HCT116 (cell line): ENCODE measurements around the gene CCDC8. TPM values are rescaled to one million over a fixed set of nuclear protein-coding genes. Genes with fewer than 3 reads are reported as not detected.
"Not testable (repeated sequence)": the region's sequence is repeated elsewhere in the genome, so short reads cannot be mapped to it uniquely, and the experiment has no call there.

Experiments
- ATAC-seq: fragments of 200-7000 bp; cut with Tn5 transposase; 2 replicates; pipeline ENCODE4 v1.9.1; 2020; ENCODE audit warnings: mild to moderate bottlenecking, moderate library complexity
- BruUV-seq: library from RNA; stranded (reverse); fragments of 400-500 nt; replicated peaks from 2 replicates; lab custom pipeline; 2021; lab: Mats Ljungman, UMichigan
- CTCF ChIA-PET: fragments of 300-600 bp; sonication (Branson Sonifier 250); formaldehyde crosslinking; loops from one replicate; lab custom pipeline; 2021; ENCODE audit warnings: antibody characterized with exemption; lab: Charles Lee
- POLR2A ChIA-PET: fragments of 300-600, 350-600 bp; sonication (Branson Sonifier 250); formaldehyde crosslinking; loops from one replicate; lab custom pipeline; 2021; ENCODE audit warnings: antibody characterized with exemption; lab: Charles Lee
- RAD21 ChIA-PET, 2 experiments: fragments of 300-600 bp; sonication (Branson Sonifier 250); formaldehyde crosslinking; loops; one replicate each; lab custom pipeline; 2023; ENCODE audit warnings: low total read pairs in 2 of 2; ENCODE audit not compliant: uncharacterized antibody in 2 of 2, unreplicated experiment in 2 of 2, low non-redundant PET in 1 of 2; lab: Charles Lee
- DNase-seq: peaks from one replicate; pipeline ENCODE4 v3.0.0-alpha.2; 2010; ENCODE audit warnings: low read depth, low spot score
- H2AFZ ChIP-seq: fragments of 200-600 bp; shearing (Covaris generic), sonication (generic); 2 replicates; pipeline ENCODE4 v1.6.1; 2017; ENCODE audit warnings: low read depth, mixed run types, mixed read lengths, antibody characterized with exemption, low read length; ENCODE audit not compliant: poor library complexity, severe bottlenecking
- H3K27ac ChIP-seq: 2 replicates; pipeline ENCODE4 v1.5.1; 2012; ENCODE audit warnings: low read depth, low read length
- H3K27me3 ChIP-seq: fragments of 200-600 bp; sonication (generic); 2 replicates; pipeline ENCODE4 v1.6.1; 2016; ENCODE audit warnings: mixed run types, low read length, mixed read lengths; ENCODE audit not compliant: insufficient read depth
- H3K36me3 ChIP-seq, 2 experiments: fragments of 200-500 bp in 1 of 2; fragments of 200-600 bp in 1 of 2; sonication (Bioruptor generic) in 1 of 2; sonication (generic) in 1 of 2; 2 replicates each; pipeline versions ENCODE4 v1.5.1 to v1.6.1; 2014 to 2016; ENCODE audit warnings: low read length in 2 of 2, inconsistent platforms in 1 of 2, mixed read lengths in 1 of 2, mixed run types in 1 of 2; ENCODE audit not compliant: insufficient read depth in 2 of 2, control insufficient read depth in 1 of 2
- H3K4me1 ChIP-seq, 2 experiments: fragments of 200-600 bp in 1 of 2; sonication (generic) in 1 of 2; 2 replicates each; pipeline versions ENCODE4 v1.5.1 to v1.6.1; 2012 to 2017; ENCODE audit warnings: low read length in 2 of 2, inconsistent platforms in 1 of 2, mild to moderate bottlenecking in 1 of 2, mixed read lengths in 1 of 2, mixed run types in 1 of 2, moderate library complexity in 1 of 2; ENCODE audit not compliant: insufficient read depth in 2 of 2, control insufficient read depth in 1 of 2
- H3K4me2 ChIP-seq: fragments of 200-600 bp; sonication (generic); 2 replicates; pipeline ENCODE4 v1.6.1; 2017; ENCODE audit warnings: mixed run types, low read length, mixed read lengths
- H3K4me3 ChIP-seq, 2 experiments: fragments of 200-600 bp in 1 of 2; sonication (generic) in 1 of 2; replicated peaks in 1 of 2; 2 replicates each; pipeline ENCODE4 v1.5.1; 2011 to 2016; ENCODE audit warnings: low read length in 2 of 2, control low read depth in 1 of 2, low read depth in 1 of 2, mild to moderate bottlenecking in 1 of 2, mixed read lengths in 1 of 2, mixed run types in 1 of 2
- H3K79me2 ChIP-seq: fragments of 200-600 bp; sonication (generic); 2 replicates; pipeline ENCODE4 v1.6.1; 2017; ENCODE audit warnings: mild to moderate bottlenecking, mixed run types, low read length, moderate library complexity, mixed read lengths; ENCODE audit not compliant: insufficient read depth
- H3K9ac ChIP-seq: fragments of 200-600 bp; sonication (generic); 2 replicates; pipeline ENCODE4 v1.6.1; 2016; ENCODE audit warnings: low read length, mixed read lengths
- H3K9me2 ChIP-seq: fragments of 200-600 bp; sonication (generic), shearing (Covaris generic); 2 replicates; pipeline ENCODE4 v1.6.1; 2017; ENCODE audit warnings: mixed run types, mild to moderate bottlenecking, moderate library complexity; ENCODE audit not compliant: insufficient read depth
- H3K9me3 ChIP-seq, 2 experiments: fragments of 200-500 bp in 1 of 2; fragments of 200-600 bp in 1 of 2; sonication (Bioruptor generic) in 1 of 2; sonication (generic) in 1 of 2; 2 replicates each; pipeline ENCODE4 v1.6.1; 2014 to 2017; ENCODE audit warnings: low read length in 2 of 2, mixed read lengths in 2 of 2, inconsistent platforms in 1 of 2, low read depth in 1 of 2, mild to moderate bottlenecking in 1 of 2, mixed run types in 1 of 2, moderate library complexity in 1 of 2; ENCODE audit not compliant: control insufficient read depth in 1 of 2, insufficient read depth in 1 of 2
- H4K20me1 ChIP-seq: fragments of 200-600 bp; sonication (generic), shearing (Covaris generic); 2 replicates; pipeline ENCODE4 v1.6.1; 2017; ENCODE audit warnings: mixed run types, mild to moderate bottlenecking, moderate library complexity; ENCODE audit not compliant: insufficient read depth
- EZH2phosphoT487 ChIP-seq: fragments of 200-600 bp; IDR thresholded peaks from 2 replicates; pipeline ENCODE4 v1.6.1; 2018; ENCODE audit warnings: antibody characterized with exemption, borderline replicate concordance
- FOSL1 ChIP-seq: IDR thresholded peaks from 2 replicates; pipeline ENCODE4 v1.6.1; 2012; ENCODE audit warnings: low read depth
- SRF ChIP-seq: IDR thresholded peaks from 2 replicates; pipeline ENCODE4 v1.6.1; 2012; ENCODE audit warnings: low read depth
- TCF7L2 ChIP-seq: IDR thresholded peaks from 2 replicates; pipeline ENCODE4 v1.7.0; 2011; ENCODE audit warnings: borderline replicate concordance, inconsistent platforms; ENCODE audit not compliant: insufficient read depth, insufficient read length; ENCODE audit errors: extremely low read depth
- ZFX ChIP-seq: fragments of 450-650 bp; IDR thresholded peaks from 2 replicates; pipeline ENCODE4 v1.6.1; 2017
- intact Hi-C: fragments of 100-400 bp; cut with micrococcal nuclease; formaldehyde crosslinking; loops from 2 replicates; pipeline ENCODE4 v1.10.0; 2022
- total RNA-seq: library from RNA; stranded (reverse); gene quantifications from one replicate; pipeline ENCODE4 v1.2.1, GENCODE V29; 2021; ENCODE audit not compliant: unreplicated experiment
- TF ChIP-seq, protein P1 (sequence below): IDR thresholded peaks from 2 replicates; pipeline ENCODE4 v1.6.1; 2011; ENCODE audit warnings: mild to moderate bottlenecking, low read length, moderate library complexity; ENCODE audit not compliant: insufficient replicate concordance; ENCODE audit errors: extremely low read depth

The CCDC8 gene
- total RNA-seq, 1 experiment from 2014 or later = 0.10 TPM

DNA sequence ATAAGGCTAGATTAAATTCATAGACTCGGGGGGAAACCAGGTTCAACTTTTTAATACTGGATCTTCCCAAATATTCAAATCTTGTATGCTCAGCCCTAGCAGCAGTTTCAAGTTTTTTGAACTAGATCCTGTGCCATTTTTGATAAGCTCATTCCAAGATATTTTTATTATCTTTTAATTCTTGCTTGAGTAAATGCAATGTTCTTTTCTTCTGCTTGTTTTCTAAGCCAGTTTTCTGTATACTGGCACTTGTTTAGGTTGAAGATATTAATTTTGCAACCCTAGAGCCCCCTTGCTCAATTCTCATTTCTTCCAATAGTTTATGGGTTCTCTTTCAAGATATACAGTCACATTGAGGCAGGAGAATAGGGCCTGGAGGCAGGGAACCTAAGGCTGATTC lies 28.5 kb upstream of the CCDC8 start (continued):
- TF ChIP-seq TCF7L2 (no peak), ZFX (no peak)

DNA sequence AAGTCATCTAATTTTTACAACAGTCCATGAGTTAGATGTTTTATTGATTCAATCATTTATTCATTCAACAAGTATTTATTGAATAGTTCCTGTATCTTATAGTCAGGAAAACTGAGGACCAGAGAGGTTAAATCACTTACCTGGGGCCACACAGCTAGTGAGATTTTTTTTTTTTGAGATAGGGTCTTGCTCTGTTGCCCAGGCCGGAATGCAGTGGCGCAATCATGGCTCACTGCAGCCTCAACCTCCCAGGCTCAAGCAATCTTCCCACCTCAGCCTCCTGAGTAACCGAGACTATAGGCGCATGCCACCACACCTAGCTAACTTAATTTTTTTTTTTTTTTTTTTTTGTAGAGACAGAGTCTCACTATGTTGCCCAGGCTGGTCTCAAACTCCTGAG lies 22.3 kb upstream of the CCDC8 start:
- CTCF ChIA-PET, H3K9me3 ChIP-seq: not testable (repeated sequence)

DNA sequence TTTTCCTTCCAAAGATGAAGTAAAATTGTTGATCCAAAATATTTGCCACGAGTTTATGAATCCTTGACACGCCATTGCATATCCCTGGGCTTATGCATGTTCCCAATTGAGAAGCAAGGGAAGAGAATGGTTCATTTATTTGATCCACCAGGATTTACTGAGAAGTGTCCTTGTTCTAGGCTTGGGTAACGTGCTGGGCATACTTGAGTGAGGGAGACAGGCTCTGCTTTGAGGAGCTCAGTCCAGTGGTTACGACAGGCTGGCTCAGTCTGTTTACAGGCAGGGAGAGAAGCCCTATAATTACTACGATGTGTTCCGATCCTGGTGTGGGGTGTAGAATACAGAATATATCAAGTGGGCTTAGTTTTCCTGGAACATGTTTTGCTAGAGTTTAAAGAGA lies 21.6 kb upstream of the CCDC8 start:
- no TSS peak for BruUV-seq
- ChIA-PET RAD21 (no interaction called here), CTCF (no interaction called here), POLR2A (no interaction called here)
- DNase-seq (no peak), ATAC-seq (no peak)
- Histone ChIP-seq H3K9me3 (no peaks in the 10 kb centered on the region), H3K27me3 (no peaks in the 10 kb centered on the region), H3K9ac (no peak overlapping the region), H3K79me2 (no peaks in the 10 kb centered on the region), H3K36me3 (no peaks in the 10 kb centered on the region), H3K4me1 (no peaks in the 10 kb centered on the region), H2AFZ (no peak overlapping the region), H3K27ac (no peak overlapping the region), H3K4me3 (no peak overlapping the region), H3K9me2 (no peaks in the 10 kb centered on the region), H4K20me1 (no peaks in the 10 kb centered on the region), H3K4me2 (no peak overlapping the region)
- TF ChIP-seq EZH2phosphoT487 (no peak), FOSL1 (no peak), SRF (no peak)
- TF ChIP-seq, protein P1, sequence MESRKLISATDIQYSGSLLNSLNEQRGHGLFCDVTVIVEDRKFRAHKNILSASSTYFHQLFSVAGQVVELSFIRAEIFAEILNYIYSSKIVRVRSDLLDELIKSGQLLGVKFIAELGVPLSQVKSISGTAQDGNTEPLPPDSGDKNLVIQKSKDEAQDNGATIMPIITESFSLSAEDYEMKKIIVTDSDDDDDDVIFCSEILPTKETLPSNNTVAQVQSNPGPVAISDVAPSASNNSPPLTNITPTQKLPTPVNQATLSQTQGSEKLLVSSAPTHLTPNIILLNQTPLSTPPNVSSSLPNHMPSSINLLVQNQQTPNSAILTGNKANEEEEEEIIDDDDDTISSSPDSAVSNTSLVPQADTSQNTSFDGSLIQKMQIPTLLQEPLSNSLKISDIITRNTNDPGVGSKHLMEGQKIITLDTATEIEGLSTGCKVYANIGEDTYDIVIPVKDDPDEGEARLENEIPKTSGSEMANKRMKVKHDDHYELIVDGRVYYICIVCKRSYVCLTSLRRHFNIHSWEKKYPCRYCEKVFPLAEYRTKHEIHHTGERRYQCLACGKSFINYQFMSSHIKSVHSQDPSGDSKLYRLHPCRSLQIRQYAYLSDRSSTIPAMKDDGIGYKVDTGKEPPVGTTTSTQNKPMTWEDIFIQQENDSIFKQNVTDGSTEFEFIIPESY = no peak
- intact Hi-C loops = no loop called here

More for the DNA sequence above, 22.3 kb upstream of the CCDC8 start:
- DNase-seq, H2AFZ ChIP-seq, POLR2A ChIA-PET, H3K36me3 ChIP-seq, H3K27me3 ChIP-seq, H3K4me1 ChIP-seq, H3K9ac ChIP-seq, H4K20me1 ChIP-seq, H3K79me2 ChIP-seq, BruUV-seq, H3K4me2 ChIP-seq, intact Hi-C loops, H3K9me2 ChIP-seq, H3K27ac ChIP-seq, H3K4me3 ChIP-seq, ATAC-seq: not testable (repeated sequence)
- RAD21 ChIA-PET = interaction anchor here in 1 of 2 experiments (0.7 kb wide), 1 partner anchor 34 kb away, joined by 3 read pairs; no protein-coding TSS in a partner anchor

DNA sequence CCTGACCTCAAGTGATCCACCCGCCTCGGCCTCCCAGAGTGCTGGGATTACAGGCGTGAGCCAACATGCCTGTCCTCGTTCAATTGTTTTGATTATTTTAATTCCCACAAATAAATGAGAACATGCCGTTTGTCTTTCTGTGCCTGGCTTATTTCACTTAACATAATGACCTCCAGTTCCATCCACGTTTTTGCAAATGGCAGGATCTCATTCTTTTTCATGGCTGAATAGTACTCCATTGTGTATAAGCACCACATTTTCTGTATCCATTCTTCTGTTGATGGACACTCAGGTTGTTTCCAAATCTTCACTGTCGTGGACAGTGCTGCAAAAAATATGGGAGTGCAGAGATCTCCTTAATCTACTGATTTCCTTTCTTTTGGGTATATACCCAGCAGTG lies 20.1 kb upstream of the CCDC8 start:
- H3K4me3 ChIP-seq, DNase-seq, H3K4me1 ChIP-seq, H3K9me2 ChIP-seq, ATAC-seq, H3K9me3 ChIP-seq, H3K4me2 ChIP-seq, H3K79me2 ChIP-seq, H4K20me1 ChIP-seq, BruUV-seq, CTCF ChIA-PET, POLR2A ChIA-PET, H3K27ac ChIP-seq, intact Hi-C loops, H3K36me3 ChIP-seq, H2AFZ ChIP-seq, H3K9ac ChIP-seq, H3K27me3 ChIP-seq: not testable (repeated sequence)
- RAD21 ChIA-PET = interaction anchor here in 1 of 2 experiments (0.6 kb wide), 1 partner anchor 26 kb away, joined by 4 read pairs; no protein-coding TSS in a partner anchor
